WTC11 (cell line): Measurements from ENCODE around the gene PRDM5. TPM values are rescaled to one million over a fixed set of nuclear protein-coding genes. Genes with fewer than 3 reads are reported as not detected.

Source experiments
- ATAC-seq: fragments of 200-7000 bp; cut with Tn5 transposase; 2 replicates; pipeline ENCODE4 v1.10.0; 2021; ENCODE audit warnings: mild to moderate bottlenecking, moderate library complexity
- CTCF ChIA-PET: fragments of 300-600 bp; sonication (Branson Sonifier 250); formaldehyde crosslinking; loops from one replicate; lab custom pipeline; 2021; ENCODE audit warnings: antibody characterized with exemption; lab: Charles Lee
- POLR2A ChIA-PET: fragments of 350-600 bp; sonication (Branson Sonifier 250); formaldehyde crosslinking; loops from one replicate; lab custom pipeline; 2021; ENCODE audit warnings: antibody characterized with exemption; lab: Charles Lee
- DNase-seq: peaks from one replicate; pipeline ENCODE4 v3.0.0; 2021; ENCODE audit warnings: low spot score
- H3K27ac Mint-ChIP-seq: 2 replicates; pipeline ENCODE4 v1.8.0; 2021; ENCODE audit warnings: mixed read lengths
- H3K27me3 Mint-ChIP-seq: 2 replicates; pipeline ENCODE4 v1.8.0; 2021; ENCODE audit warnings: low read depth, mild to moderate bottlenecking, moderate library complexity, mixed read lengths
- H3K36me3 Mint-ChIP-seq: 2 replicates; pipeline ENCODE4 v1.8.0; 2021; ENCODE audit warnings: mixed read lengths
- H3K4me1 Mint-ChIP-seq: 2 replicates; pipeline ENCODE4 v1.8.0; 2022; ENCODE audit warnings: mixed read lengths
- H3K4me3 Mint-ChIP-seq: 2 replicates; pipeline ENCODE4 v1.8.0; 2021; ENCODE audit warnings: mild to moderate bottlenecking, moderate library complexity, mixed read lengths
- H3K9me3 Mint-ChIP-seq: 2 replicates; pipeline ENCODE4 v1.8.0; 2021; ENCODE audit warnings: mixed read lengths
- ATF2 ChIP-seq: sonication (generic); formaldehyde crosslinking; IDR thresholded peaks from 2 replicates; pipeline ENCODE4 v1.8.1; 2022; ENCODE audit warnings: low read depth, missing genetic modification reagents, borderline replicate concordance
- CBFB ChIP-seq: sonication (generic); formaldehyde crosslinking; IDR thresholded peaks from 2 replicates; pipeline ENCODE4 v1.8.1; 2022; ENCODE audit warnings: mild to moderate bottlenecking, low read depth, missing genetic modification reagents
- CREM ChIP-seq: sonication (generic); formaldehyde crosslinking; IDR thresholded peaks from 2 replicates; pipeline ENCODE4 v1.8.1; 2022; ENCODE audit warnings: mild to moderate bottlenecking, missing genetic modification reagents, moderate library complexity
- E2F4 ChIP-seq: sonication (generic); formaldehyde crosslinking; IDR thresholded peaks from 2 replicates; pipeline ENCODE4 v1.8.1; 2022; ENCODE audit warnings: low read depth, mild to moderate bottlenecking, moderate library complexity, missing genetic modification reagents, borderline replicate concordance
- ESRRA ChIP-seq: sonication (generic); formaldehyde crosslinking; IDR thresholded peaks from 2 replicates; pipeline ENCODE4 v1.8.1; 2022; ENCODE audit warnings: mild to moderate bottlenecking, missing genetic modification reagents, borderline replicate concordance
- FOXK1 ChIP-seq: sonication (generic); formaldehyde crosslinking; IDR thresholded peaks from 2 replicates; pipeline ENCODE4 v1.8.0; 2022; ENCODE audit warnings: mild to moderate bottlenecking, moderate library complexity, missing genetic modification reagents
- HMGA2 ChIP-seq: fragments of 250-450 bp; sonication (Bioruptor Pico); IDR thresholded peaks from 2 replicates; pipeline ENCODE4 v1.4.0; 2021; ENCODE audit warnings: mild to moderate bottlenecking, moderate library complexity
- JUN ChIP-seq: sonication (generic); formaldehyde crosslinking; IDR thresholded peaks from 2 replicates; pipeline ENCODE4 v1.8.0; 2023; ENCODE audit warnings: mild to moderate bottlenecking, missing genetic modification reagents
- NFATC4 ChIP-seq: fragments of 250-450 bp; sonication (Bioruptor Pico); IDR thresholded peaks from 2 replicates; pipeline ENCODE4 v1.9.0; 2021; ENCODE audit warnings: mild to moderate bottlenecking
- ZBTB43 ChIP-seq: sonication (generic); formaldehyde crosslinking; IDR thresholded peaks from 2 replicates; pipeline ENCODE4 v1.8.1; 2023; ENCODE audit warnings: mild to moderate bottlenecking, missing genetic modification reagents
- ZNF121 ChIP-seq: sonication (generic); formaldehyde crosslinking; IDR thresholded peaks from 2 replicates; pipeline ENCODE4 v1.8.0; 2023; ENCODE audit warnings: missing genetic modification reagents
- ZNF219 ChIP-seq: sonication (generic); formaldehyde crosslinking; IDR thresholded peaks from 2 replicates; pipeline ENCODE4 v1.8.0; 2023; ENCODE audit warnings: missing genetic modification reagents, mild to moderate bottlenecking, borderline replicate concordance
- ZNF263 ChIP-seq: sonication (generic); formaldehyde crosslinking; IDR thresholded peaks from 2 replicates; pipeline ENCODE4 v1.8.1; 2022; ENCODE audit warnings: low read depth, mild to moderate bottlenecking, moderate library complexity, missing genetic modification reagents
- ZNF416 ChIP-seq: fragments of 250-450 bp; sonication (Bioruptor Pico); IDR thresholded peaks from 2 replicates; pipeline ENCODE4 v1.9.0; 2021; ENCODE audit warnings: mild to moderate bottlenecking, inconsistent platforms
- ZNF423 ChIP-seq: fragments of 250-450 bp; sonication (Bioruptor Pico); IDR thresholded peaks from 2 replicates; pipeline ENCODE4 v2.1.2; 2022; ENCODE audit warnings: mild to moderate bottlenecking, moderate library complexity
- ZNF512 ChIP-seq: sonication (generic); formaldehyde crosslinking; IDR thresholded peaks from 2 replicates; pipeline ENCODE4 v1.8.1; 2022; ENCODE audit warnings: missing genetic modification reagents, borderline replicate concordance
- ZNF532 ChIP-seq: fragments of 250-450 bp; sonication (Bioruptor Pico); IDR thresholded peaks from 2 replicates; pipeline ENCODE4 v1.9.0; 2021; ENCODE audit warnings: mild to moderate bottlenecking, borderline replicate concordance
- total RNA-seq: library from RNA; stranded (reverse); gene quantifications from 3 replicates; pipeline ENCODE4 v1.2.3, GENCODE V29; 2021

PRDM5 gene
- total RNA-seq, 1 experiment from 2014 or later, result 47.0 TPM

GRCh38 chr4:120755864-120756263 lies 166.7 kb downstream of the PRDM5 start (continued):
- TF ChIP-seq E2F4 (CRISPR knock-in tag) (no peak), ZNF532 (CRISPR knock-in tag) (no peak), ZNF512 (CRISPR knock-in tag) (no peak), ZNF263 (CRISPR knock-in tag) (no peak), CREM (CRISPR knock-in tag) (no peak), CBFB (CRISPR knock-in tag) (no peak), ZBTB43 (no peak)

- DNase-seq (no peak), ATAC-seq (no peak; the same call in 1 of the 2 replicates)
- no peak overlapping the region for H3K27ac Mint-ChIP-seq
- no peaks in the 10 kb centered on the region for H3K27me3 Mint-ChIP-seq
- CTCF ChIA-PET, result no interaction called here
- H3K9me3 Mint-ChIP-seq, result peaks cover 19% of the 10 kb centered on the region
- POLR2A ChIA-PET, result no interaction called here
- peaks cover 6% of the 10 kb centered on the region; the same call in 1 of the 2 replicates for H3K4me1 Mint-ChIP-seq
- H3K4me3 Mint-ChIP-seq, result no peak overlapping the region
- TF ChIP-seq ZNF121 (CRISPR knock-in tag) (no peak), CREM (CRISPR knock-in tag) (no peak), HMGA2 (no peak), ZNF219 (CRISPR knock-in tag) (no peak), ESRRA (CRISPR knock-in tag) (no peak)
- peaks cover 24% of the 10 kb centered on the region for H3K36me3 Mint-ChIP-seq
Observed at GRCh38 chr4:120754590-120754989, 167.9 kb downstream of the PRDM5 start.

- no peak for DNase-seq
- CTCF ChIA-PET, result no interaction called here
- TF ChIP-seq FOXK1 (CRISPR knock-in tag), result no peak
- TF ChIP-seq, all 79 proteins: peak for 0
- Mint-ChIP-seq H3K9me3 (peaks cover 19% of the 10 kb centered on the region), H3K27ac (no peak overlapping the region), H3K4me1 (peaks cover 6% of the 10 kb centered on the region; the same call in 1 of the 2 replicates), H3K4me3 (no peak overlapping the region), H3K27me3 (no peaks in the 10 kb centered on the region), H3K36me3 (peaks cover 28% of the 10 kb centered on the region)
- ATAC-seq, result no peak
- POLR2A ChIA-PET, result no interaction called here
Observed at GRCh38 chr4:120753854-120754253, 168.7 kb downstream of the PRDM5 start.

GRCh38 chr4:120750152-120750525 lies 172.4 kb downstream of the PRDM5 start:
- no peaks in the 10 kb centered on the region for H3K27me3 Mint-ChIP-seq
- peaks cover 6% of the 10 kb centered on the region; the same call in 1 of the 2 replicates for H3K4me1 Mint-ChIP-seq
- H3K27ac Mint-ChIP-seq, result no peak overlapping the region
- POLR2A ChIA-PET, result no interaction called here
- ATAC-seq, result no peak
- H3K4me3 Mint-ChIP-seq, result no peak overlapping the region
- H3K36me3 Mint-ChIP-seq, result peaks cover 40% of the 10 kb centered on the region
- CTCF ChIA-PET, result no interaction called here
- peaks cover 31% of the 10 kb centered on the region for H3K9me3 Mint-ChIP-seq
- no peak for DNase-seq
- no peak for TF ChIP-seq JUN (CRISPR knock-in tag)
- TF ChIP-seq NFATC4 (CRISPR knock-in tag), result no peak
- no peak for TF ChIP-seq ZNF416 (CRISPR knock-in tag)
- no peak for TF ChIP-seq ATF2 (CRISPR knock-in tag)
- no peak for TF ChIP-seq ZNF423 (CRISPR knock-in tag)
- TF ChIP-seq ZNF263 (CRISPR knock-in tag), result no peak
